ENCODE data around the gene SH3BGR.

SH3BGR gene

DNA sequence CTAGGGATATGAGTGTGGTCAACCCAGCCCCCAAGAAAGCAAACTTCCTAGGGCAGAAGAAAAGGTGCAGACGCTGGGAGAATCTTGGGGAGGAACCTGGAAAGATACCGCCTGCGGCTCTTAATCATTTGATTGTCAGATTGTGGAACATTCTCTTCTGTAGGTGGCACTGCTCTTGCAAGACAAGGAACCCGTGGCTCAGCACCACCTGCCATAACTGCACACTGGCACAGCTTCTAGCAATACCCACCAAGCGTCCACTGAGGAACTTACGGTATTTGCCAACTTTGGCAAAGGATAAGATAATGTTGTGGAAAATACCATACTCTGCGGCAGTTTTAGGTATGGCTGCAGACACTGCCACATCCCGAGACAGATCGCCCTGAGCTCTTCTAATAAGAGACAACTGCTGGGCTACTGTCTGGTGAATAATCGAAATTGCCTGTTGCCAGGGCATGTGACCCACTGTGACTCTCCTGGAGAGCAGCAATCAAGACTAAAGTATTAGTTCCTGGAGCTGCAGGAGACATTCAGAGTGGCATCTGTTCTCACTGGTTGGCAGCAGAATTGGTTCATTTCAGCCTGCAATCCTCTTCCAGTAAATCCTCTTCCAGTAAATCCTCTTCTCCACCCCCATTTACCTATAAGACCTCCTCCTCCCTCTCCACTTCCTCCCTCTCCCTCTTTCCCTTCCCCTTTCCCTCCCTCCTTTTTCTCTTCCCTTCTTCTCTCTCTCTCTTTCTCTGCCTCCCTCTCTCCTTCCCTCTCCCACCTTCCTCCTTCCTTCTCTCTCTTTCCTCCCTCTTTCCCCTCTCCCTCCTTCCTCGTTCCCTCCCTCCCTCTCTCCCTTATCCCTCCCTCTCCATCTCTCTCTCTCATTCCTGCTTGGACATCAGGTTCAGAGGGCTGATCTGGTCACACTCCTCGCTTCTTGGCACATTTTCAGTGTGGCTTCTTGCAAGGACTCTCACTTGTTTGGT is 111.3 kb downstream of the SH3BGR start:
- ATAC-seq (ENCODE audit: low read depth), result no peak

DNA sequence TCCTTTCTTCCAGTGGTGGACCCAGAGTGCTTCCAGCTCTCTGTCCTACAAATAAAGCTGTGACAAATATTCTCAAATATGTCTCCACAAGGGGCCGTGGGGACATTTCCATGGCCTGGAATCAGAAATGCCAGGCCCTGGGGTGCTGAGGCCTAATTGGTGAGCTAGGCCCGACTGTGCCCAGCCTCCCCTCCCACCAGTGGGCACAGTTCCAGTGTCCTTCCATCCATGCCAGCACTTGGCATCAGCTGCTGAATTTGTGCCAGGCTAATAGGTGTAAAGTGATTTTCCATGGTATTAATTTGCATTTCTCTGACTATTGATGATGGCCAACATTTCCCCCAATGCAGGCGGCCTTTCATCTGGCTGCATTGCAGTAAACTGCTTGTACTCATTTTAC is 112.4 kb downstream of the SH3BGR start:
- H3K36me3 Mint-ChIP-seq, result no peaks in the 10 kb centered on the region
- ATAC-seq (ENCODE audit: low read depth), result no peak
- peaks cover 3% of the 10 kb centered on the region for H3K27me3 Mint-ChIP-seq
- H3K27ac Mint-ChIP-seq, result no peak overlapping the region
- H3K4me1 Mint-ChIP-seq, result no peaks in the 10 kb centered on the region
- no peak overlapping the region for H3K4me3 Mint-ChIP-seq
- DNase-seq (ENCODE audit: low spot score in 2 of 2), result no peak
- peaks cover 1% of the 10 kb centered on the region for H3K9me3 Mint-ChIP-seq

More for the DNA sequence above, 111.3 kb downstream of the SH3BGR start:
- Mint-ChIP-seq H3K27me3 (peaks cover 4% of the 10 kb centered on the region), H3K4me3 (no peak overlapping the region), H3K36me3 (no peaks in the 10 kb centered on the region), H3K9me3 (peaks cover 1% of the 10 kb centered on the region), H3K27ac (no peak overlapping the region), H3K4me1 (no peaks in the 10 kb centered on the region)
- DNase-seq (ENCODE audit: low spot score in 2 of 2), result no peak
